Middle frontal gyrus (tissue), 1 donor: ENCODE data around the gene MOBP.
"Not testable (repeated sequence)": the region's sequence is repeated elsewhere in the genome, so short reads cannot be mapped to it uniquely, and the experiment has no call there.

Experiments used
- DNase-seq: peaks from one replicate; pipeline ENCODE4 v3.0.0-alpha.2; 2015; ENCODE audit warnings: low spot score; ENCODE audit errors: extremely low spot score

The MOBP gene, protein sequence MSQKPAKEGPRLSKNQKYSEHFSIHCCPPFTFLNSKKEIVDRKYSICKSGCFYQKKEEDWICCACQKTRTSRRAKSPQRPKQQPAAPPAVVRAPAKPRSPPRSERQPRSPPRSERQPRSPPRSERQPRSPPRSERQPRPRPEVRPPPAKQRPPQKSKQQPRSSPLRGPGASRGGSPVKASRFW

DNA sequence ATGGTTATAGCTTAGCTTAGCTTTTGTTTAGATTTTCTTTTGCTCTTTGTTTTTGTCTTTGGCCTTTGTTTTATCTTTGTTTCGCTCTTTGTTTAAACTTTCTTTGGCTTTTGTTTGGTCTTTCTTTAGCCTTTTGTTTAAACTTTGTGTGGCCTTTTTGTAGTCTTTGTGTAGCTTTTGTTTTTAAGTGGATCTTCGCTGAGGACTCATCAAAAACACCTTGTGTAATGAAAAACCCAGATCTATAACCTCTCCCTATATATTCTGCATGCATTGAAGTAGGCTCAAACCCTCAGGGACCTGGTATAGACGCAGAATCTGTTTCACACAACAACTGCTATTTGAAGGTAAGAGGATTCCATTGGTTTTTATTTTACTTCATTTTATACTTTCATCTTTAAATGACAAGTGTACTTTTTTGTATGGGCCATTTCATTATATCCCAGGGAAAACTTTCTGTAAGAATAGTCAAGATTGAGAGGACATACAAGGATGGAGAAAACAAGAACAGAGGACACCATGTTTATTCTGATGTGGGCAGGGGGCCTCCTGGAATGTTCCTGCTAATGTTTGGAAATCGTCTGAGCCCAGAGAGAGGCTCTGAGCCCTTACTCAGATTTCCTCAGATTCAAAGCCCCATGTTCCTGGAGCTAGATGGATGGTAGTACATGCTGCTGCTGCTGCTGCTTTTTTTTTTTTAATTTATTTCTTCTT, at the start of gene MOBP:
TSS of gene MOBP (plus strand) at position 287 of the 714 bp plus-strand sequence. CDS start 34,390 bp downstream, outside the sequence.
- peak; percentile 27 for DNase-seq

DNA sequence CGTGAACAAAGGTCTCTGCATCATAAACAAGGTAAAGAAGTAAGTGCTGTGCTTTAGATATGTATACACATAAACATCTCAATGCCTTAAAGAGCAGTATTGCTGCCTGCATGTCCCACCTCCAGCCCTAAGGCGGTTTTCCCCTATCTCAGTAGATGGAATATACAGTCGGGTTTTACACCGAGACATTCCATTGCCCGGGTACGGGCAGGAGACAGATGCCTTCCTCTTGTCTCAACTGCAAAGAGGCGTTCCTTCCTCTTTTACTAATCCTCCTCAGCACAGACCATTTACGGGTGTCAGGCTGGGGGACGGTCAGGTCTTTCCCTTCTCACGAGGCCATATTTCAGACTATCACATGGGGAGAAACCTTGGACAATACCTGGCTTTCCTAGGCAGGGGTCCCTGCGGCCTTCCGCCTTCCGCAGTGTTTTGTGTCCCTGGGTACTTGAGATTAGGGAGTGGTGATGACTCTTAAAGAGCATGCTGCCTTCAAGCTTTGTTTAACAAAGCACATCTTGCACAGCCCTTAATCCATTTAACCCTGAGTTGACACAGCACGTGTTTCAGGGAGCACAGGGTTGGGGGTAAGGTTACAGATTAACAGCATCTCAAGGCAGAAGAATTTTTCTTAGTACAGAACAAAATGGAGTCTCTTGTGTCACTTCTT, 48.8 kb upstream of the MOBP start:
- not testable (repeated sequence) for DNase-seq

DNA sequence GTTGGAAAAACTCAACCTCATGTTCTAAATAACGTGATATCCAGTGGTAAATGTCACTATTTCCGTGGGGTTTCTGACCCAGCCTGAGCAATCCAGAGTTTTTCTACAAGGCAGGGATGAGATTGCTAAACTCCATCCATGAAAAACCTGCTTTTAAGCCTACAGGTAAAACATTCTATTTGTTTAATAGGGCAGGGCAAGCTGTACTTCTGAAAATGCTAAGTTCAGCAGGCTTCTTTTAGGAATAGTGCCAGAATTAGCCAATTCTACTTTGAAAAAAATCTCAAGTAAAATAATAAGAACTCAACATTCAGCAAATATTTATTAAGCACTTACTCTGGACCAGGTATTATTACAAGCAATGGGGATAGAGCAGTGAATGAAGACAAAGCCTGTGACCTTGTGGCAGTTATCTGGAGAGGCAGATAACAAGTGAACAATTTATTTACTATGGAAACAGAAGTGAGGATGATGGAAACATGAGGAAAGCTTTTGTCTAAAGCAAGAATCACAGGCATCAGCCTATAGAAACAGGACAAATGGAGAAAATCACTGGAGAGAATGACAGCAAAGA, 47.7 kb upstream of the MOBP start:
- DNase-seq: no peak

DNA sequence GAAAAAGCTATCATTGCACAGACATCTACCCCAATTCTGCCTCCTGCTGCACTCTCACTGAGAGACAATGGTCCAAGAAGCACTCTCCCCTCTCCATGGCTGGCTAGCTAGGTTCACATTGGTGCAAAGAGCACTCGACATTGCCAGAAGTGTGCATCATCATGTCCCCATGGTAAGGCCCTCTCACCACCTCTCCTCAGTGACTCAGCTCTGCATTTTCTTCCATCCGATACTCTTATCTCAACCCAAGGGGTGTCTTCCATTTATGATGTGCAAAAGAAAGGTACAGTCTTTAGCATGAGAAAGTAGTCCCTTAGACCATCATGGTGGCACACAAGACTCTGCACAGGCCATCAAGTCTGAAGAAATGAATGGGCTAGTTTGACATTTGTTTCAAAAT, 46.9 kb upstream of the MOBP start:
- no peak for DNase-seq

DNA sequence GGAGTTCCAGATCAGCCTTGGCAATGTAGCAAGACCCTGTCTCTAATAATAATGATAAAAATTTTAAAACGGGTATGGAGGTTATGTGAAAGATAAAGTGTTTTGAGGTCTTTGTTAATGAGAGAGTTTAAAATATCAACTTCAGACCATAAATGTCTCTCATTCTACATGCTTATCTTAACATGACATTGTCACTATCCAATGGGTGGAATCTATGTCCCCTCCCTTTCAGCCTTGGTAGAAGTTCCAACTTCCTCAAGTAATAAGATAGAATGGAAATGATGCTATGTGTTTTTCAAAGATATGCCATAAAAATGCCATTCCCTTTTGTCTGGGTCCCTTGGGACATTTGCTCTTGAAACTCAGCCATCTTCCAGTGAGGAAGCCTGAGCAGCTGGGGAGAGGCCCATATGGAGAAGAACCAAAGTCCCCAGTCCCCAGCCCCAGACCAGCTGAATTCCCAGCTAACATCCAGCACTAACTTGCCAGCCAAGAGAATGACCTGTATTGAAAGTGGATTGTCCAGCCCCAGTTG, 44.0 kb upstream of the MOBP start:
- DNase-seq: no peak

DNA sequence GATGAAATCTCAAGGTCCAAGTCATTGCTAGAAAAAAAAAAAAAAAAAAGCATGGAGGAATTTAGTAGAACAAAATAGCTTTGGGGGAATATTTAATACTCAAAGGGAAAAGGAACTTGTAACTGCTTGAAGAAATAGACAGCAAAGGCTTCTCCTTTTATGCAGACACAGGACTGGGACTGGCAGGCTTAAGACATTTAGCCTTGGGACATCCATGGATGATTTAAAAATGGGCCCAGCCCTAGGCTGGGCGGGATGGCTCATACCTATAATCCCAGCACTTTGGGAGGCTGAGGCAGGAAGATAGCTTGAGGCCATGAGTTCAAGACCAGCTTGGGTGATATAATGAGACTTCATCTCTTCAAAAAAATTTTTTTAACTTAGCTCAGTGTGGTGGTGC, 41.2 kb upstream of the MOBP start:
- DNase-seq: no peak

DNA sequence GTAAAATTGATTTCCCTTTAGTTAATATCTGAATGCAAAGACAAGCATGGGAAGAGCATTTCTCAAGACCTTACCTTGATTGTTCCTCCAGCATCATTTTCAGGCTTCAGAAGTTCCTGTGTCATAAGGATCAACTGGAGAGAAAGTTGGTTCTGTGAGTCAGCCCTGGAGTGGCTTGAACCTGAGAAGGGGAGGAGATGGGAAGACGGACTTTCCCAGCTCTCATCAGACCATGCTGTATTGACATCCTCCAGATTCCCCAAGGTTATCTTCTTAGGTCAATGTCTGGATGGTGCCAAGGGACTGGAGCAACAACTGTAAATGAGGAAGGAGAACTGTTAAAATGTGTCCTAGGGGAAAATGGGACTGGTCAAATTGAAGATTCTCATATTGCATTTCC, 40.0 kb upstream of the MOBP start:
- DNase-seq: no peak

DNA sequence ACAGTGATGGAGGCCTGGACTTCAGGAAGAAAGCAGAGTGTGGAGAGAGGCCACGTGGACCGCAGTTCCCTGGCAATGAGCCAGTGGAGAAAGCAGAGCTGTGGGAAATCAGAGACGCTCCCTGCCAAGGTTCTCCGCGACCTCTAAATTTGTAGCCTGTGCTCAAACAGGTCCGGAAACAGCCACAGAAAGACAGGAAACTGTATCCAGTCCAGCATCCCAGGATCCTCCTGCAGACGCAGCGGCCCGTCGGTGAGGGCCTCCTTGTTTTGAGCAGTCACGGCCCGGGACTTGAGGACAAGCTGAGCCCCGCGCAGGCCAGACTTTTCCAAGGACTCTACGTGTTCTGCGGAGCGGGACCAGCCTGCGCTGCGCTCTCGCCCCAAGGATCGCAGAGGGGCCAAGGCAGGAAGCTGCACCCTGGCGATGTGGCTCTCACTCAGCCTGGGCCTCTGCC, 38.7 kb upstream of the MOBP start:
- DNase-seq: no peak

DNA sequence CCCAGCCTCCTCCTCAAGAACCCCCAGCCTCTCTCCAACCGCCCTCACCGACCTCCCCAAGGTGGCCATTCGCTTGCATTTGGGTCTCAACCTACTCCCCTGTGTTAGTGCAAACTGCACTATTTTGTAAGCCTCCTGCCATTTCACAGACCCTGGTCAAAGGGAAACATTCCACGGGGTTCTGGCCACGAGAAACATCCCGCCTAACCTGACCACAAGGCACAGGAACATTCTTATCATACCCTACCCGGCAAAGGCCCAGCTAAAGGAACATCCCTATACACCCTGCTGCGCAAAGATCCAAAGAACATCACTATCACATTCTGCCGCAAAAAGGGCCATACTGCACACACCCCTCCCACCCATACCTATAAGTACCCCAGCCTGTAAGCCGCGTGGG, 38.0 kb upstream of the MOBP start:
- no peak for DNase-seq

DNA sequence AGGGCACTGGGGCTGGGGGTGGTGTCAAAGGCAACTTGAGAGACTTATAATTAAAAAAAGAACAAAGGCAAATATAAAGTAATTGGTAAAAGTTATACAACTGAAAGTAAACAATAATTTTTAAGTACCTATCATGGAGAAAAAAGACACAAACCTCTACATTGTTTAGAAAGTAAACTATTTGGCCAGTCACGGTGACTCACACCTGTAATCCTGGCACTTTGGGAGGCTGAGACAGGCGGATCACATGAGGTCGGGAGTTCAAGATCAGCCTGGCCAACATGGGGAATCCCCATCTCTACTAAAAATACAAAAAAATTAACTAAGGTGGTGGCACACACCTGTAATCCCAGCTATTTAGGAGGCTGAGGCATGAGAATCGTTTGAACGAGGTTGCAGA, 35.1 kb upstream of the MOBP start:
- no peak for DNase-seq

DNA sequence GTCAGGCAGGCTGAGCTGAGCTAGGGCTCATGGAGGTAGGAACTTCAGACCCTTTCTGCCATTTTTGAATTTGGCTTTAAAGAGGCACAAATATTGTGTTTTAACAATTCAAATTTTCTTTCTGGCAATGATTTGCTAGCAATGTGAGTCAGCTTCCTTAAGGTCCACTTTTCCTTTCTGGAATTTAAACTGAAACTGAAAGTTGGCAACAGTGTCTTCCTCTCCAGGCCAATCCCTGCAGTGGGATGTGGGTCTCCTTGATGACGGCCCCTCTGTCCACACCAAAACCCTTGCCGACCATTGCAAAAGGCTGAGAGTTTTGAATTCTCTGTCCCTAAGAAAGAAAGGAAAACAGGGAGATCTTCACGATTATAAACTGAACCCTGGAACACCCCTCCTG, 33.8 kb upstream of the MOBP start:
- no peak for DNase-seq

DNA sequence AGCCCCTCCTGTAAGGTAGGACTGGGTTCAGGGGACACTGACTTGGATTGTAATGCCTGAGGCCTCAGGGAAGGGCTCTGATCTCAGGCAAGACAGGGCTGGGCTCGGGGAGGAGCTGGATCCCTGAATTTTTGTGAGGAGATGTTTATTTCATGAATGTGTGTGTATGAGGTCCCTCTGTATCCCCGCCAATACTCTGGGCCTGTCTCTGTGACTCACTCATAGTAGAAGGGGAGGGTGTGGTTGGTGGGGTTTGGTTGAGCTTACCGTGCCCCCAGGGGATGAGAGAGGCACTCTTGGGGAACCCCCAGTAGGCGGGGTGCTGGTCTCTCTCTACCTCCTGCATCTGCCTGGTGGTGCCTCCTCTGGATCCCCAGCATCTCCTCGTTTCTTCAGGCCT, 32.9 kb upstream of the MOBP start:
- DNase-seq: no peak

DNA sequence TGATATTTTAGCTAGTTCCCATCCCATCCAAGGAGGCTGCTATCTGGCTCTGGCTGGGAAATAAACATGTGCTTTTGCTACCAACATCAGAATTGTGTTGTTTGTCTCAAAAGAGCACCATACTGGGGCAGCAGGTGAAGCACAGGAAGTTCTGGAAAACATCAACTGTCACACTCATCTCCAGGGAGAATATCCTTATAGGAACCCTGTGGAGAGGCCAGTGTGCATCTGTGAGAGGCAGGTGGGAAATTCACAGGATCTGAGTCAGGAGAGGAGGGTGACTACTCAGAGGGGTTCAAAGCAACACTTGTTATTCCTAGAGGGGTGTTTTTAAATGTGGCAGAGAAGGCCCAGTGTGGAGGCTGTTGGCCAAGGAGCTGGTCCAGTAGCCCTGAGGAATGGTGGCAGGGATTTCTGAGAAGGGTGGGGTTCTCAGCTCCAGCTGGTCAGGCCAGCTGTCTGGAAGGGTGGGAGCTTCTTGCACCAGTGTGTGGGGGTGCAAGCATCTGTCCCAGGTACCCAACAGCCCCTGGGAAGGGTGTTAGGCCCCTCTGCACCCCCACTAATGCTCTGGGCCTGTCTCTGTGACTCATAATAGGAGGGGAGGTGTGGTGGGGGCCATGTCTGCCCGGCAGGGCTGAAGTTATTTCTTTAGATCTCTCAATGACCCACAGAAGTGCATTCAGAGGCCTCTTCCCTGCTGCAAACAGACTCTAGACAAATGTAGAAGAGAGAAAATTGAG, 32.3 kb upstream of the MOBP start:
- no peak for DNase-seq

DNA sequence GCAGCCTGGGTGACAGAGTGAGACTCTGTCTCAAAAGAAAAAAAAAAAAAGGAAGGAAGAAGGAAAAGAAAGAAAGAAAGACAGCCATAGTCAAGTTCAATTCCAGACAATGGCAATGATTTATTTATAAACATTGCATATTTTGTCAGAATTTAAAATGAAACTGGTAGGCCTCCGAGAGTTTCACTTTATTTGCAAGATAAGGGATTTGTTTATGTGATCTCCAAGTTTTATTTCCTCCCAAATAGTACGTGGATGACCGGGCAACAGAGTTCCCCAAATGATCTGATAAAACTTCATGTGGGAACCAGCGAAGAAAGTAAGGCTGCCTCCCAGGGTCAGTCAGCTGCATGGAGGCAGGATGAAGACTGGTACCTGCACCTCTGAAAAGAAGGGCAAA, 28.6 kb upstream of the MOBP start:
- DNase-seq: no peak

DNA sequence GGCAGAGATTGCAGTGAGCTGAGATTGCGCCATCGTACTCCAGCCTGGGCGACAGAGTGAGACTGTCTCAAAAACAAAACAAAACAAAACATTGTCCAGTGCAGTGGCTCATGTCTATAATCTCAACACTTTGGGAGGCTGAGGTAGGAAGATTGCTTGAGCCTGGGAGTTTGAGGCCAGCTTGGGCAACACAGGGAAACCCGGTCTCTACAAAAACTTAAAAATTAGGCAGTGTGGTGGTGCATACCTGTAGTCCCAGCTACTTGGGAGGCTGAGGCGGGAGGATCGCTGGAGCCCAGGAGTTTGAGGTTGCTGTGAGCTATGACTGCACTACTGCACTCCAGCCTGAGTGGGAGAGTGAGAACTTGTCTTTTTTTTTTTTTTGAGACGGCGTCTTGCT, 27.2 kb upstream of the MOBP start:
- no peak for DNase-seq

DNA sequence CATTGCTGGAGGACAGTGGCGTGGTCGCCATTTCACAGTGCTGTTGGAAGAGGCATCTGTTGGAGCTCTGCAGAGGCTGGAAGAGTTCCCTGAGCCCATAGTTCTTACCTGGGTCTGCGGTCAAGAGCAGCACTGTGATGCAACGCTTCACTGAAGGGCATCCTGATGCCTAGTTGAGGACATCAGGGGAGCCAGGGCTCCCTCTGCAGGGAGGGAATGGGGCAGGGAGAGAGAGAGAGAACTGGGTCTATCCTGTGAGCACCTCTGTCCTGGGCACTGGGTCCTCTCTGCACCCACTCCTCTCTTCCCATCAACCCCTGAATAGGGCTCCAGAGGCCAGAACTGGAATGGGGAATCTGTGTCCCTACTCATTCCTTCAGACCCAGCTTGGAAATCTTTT, 23.9 kb upstream of the MOBP start:
- no peak for DNase-seq

DNA sequence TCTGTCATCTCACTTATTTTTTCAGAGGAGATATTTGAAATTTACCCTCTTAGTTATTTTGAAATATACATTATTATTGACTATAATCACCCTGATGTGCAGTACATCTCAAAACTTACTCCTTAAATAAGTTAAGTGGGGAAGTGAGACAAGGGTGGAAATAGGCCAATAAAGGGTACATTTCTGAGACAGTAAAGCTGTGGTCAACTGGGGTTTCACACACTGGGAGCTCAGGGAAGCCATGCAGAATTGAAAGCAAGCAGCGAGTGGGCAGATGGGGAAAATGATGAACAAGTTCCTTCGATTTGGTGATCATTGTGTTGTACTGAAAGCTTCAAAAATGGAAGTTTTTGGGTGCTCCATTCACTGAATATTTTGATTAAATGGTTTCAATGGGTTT, 21.6 kb upstream of the MOBP start:
- no peak for DNase-seq

DNA sequence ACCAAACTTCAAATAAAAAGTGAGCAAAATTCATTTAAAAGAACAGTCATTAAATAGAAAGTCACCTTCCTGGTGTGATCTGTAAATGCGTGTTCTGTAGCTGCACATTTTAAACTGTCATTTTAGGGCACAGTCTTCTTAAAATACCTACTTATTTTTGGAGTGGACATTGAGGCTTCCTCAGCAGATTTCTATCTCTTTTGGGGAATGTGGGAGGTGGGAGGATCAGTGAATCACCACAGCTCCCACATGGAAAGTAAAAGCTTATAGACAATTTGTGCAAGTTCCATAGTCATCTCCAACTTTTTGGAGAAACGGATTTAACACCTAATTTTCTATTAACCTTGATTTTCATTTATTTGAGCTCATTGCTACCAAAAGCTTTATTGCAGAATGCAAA, 21.0 kb upstream of the MOBP start:
- no peak for DNase-seq

DNA sequence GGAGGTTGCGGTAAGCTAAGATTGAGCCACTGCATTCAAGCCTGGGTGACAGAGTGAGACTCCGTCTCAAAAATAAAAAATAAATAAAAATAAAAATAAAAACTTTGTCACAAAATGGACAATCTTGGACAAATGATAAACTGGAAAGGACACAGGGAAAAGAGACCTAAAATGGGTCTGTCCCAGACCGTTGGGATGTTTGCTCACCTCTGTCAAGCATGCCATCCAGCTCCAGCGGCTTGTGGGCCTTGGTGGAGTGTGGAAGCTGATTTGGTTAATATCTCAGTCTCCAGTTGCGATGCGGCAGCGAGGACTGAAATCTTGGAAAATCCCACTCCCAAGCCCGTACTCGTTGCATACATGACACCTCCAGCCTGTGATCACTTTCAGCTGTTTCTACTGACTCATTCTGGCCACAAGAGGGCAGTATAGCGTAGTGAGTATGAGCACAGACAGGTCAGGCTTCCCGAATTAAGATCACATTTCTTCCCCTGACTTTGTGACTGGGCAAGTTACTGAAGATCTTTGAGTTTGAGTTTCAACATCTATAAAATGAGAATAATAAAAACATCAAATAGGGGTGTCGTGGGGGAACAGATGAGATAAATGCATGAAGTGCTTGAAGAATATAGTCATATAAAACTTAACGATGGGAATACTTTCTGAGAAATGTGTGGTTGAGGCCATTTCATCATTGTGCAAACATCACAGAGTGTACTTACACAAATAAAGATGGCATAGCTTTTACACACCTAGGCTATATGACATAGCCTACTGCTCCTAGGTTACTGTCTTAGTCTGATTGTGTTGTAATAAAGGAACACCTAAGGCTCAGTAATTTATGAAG, 19.6 kb upstream of the MOBP start:
- peak; percentile 81 for DNase-seq

DNA sequence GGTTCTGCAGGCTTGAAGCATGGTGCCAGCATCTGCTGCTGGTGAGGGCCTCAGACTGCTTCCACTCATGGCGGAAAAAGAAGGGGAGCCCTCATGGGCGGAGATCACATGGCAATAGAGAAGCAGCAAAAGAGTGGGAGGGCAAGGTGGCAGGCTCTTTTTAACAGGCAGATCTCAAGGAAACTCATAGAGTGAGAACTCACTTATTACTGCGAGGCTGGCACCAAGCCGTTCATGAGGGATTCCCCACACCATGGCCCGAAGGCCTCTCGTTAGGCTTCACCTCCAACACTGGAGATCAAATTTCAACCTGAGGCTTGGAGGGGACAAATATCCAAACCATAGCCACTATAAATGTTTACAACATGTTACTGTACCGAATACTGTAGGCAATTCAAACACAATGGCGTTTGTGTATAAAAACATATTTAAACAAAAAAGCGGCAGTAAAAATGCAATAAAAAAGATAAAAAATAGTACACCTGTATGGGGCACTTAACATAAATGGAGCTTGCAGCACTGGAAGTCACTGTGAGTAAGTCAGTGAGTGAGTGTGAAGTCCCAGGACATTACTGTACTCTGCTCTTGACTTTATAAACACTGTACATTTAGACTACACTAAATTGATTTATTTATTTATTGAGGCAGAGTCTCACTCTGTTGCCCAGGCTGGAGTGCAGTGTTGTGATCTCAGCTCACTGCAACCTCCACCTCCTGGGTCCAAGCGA, 18.8 kb upstream of the MOBP start:
- DNase-seq: no peak
